ENCODE results near the gene FAM24A.

FAM24A gene

GRCh38 chr10:122931088-122931906, 20.9 kb downstream of the FAM24A start:
- no peak for DNase-seq

- no peak for DNase-seq
Observed at GRCh38 chr10:122939133-122939855, 28.9 kb downstream of the FAM24A start.

GRCh38 chr10:122939856-122940543, 29.6 kb downstream of the FAM24A start:
- DNase-seq: no peak

- DNase-seq: no peak
Observed at GRCh38 chr10:122949296-122949695, 38.9 kb downstream of the FAM24A start.

GRCh38 chr10:122953902-122954730, 43.7 kb downstream of the FAM24A start, which contains the start of gene C10orf88:
Gene C10orf88, minus strand, starts transcription at chr10:122954227. Its CDS starts 49 bp downstream, at chr10:122954178.
- DNase-seq: peak; percentile 97 to 98

- no peak for DNase-seq
Observed at GRCh38 chr10:122954731-122955050, 44.3 kb downstream of the FAM24A start.

- no peak for DNase-seq
Observed at GRCh38 chr10:122955892-122956291, 45.5 kb downstream of the FAM24A start.

- DNase-seq: no peak
Observed at GRCh38 chr10:122957474-122957873, 47.1 kb downstream of the FAM24A start.

GRCh38 chr10:122962405-122962804, 52.0 kb downstream of the FAM24A start:
- DNase-seq: no peak
